Trophoblast cell (in vitro differentiated cells and primary cell): Measurements from ENCODE around the gene VENTX.
"Not testable (repeated sequence)": the region's sequence is repeated elsewhere in the genome, so short reads cannot be mapped to it uniquely, and the experiment has no call there.

Experiments used
- DNase-seq, 2 donors: peaks; one replicate each; pipeline ENCODE4 v3.0.0-alpha.2; 2016
- H2AFZ ChIP-seq: 2 replicates; pipeline ENCODE4 v1.6.1; 2013; ENCODE audit warnings: low read length, moderate library complexity, mild to moderate bottlenecking; ENCODE audit not compliant: insufficient read depth, poor library complexity
- H2AK5ac ChIP-seq: 2 replicates; pipeline ENCODE4 v1.6.1; 2013; ENCODE audit warnings: mild to moderate bottlenecking, low read length
- H2BK120ac ChIP-seq: 2 replicates; pipeline ENCODE4 v1.6.1; 2013; ENCODE audit warnings: low read length, mild to moderate bottlenecking, moderate library complexity; ENCODE audit not compliant: insufficient read depth, poor library complexity
- H2BK12ac ChIP-seq: 2 replicates; pipeline ENCODE4 v1.6.1; 2013; ENCODE audit warnings: mild to moderate bottlenecking, low read length, moderate library complexity
- H2BK5ac ChIP-seq: 2 replicates; pipeline ENCODE4 v1.6.1; 2013; ENCODE audit warnings: low read length, low read depth, moderate library complexity, mild to moderate bottlenecking; ENCODE audit not compliant: poor library complexity
- H3K14ac ChIP-seq: 2 replicates; pipeline ENCODE4 v1.6.1; 2013; ENCODE audit warnings: mild to moderate bottlenecking, low read length
- H3K18ac ChIP-seq: 2 replicates; pipeline ENCODE4 v1.6.1; 2013; ENCODE audit warnings: mild to moderate bottlenecking, low read length
- H3K23ac ChIP-seq: 2 replicates; pipeline ENCODE4 v1.6.1; 2013; ENCODE audit warnings: low read length
- H3K27ac ChIP-seq: 2 replicates; pipeline ENCODE4 v1.5.1; 2013; ENCODE audit warnings: low read depth, mild to moderate bottlenecking, inconsistent platforms, low read length, moderate library complexity
- H3K27me3 ChIP-seq: 2 replicates; pipeline ENCODE4 v1.6.1; 2013; ENCODE audit warnings: inconsistent platforms, mild to moderate bottlenecking, low read length, moderate library complexity; ENCODE audit not compliant: insufficient read depth
- H3K36me3 ChIP-seq, 2 experiments: 1 replicate in 1 of 2; 2 replicates in 1 of 2; pipeline ENCODE4 v1.6.1; 2013; ENCODE audit warnings: low read length in 2 of 2, mild to moderate bottlenecking in 2 of 2, moderate library complexity in 1 of 2; ENCODE audit not compliant: insufficient read depth in 2 of 2, control insufficient read depth in 1 of 2
- H3K4ac ChIP-seq: 2 replicates; pipeline ENCODE4 v1.6.1; 2013; ENCODE audit warnings: low read depth, mild to moderate bottlenecking, low read length, moderate library complexity
- H3K4me1 ChIP-seq, 2 experiments: 1 replicate in 1 of 2; 2 replicates in 1 of 2; pipeline ENCODE4 v1.6.1; 2013; ENCODE audit warnings: low read length in 2 of 2, mild to moderate bottlenecking in 2 of 2, moderate library complexity in 1 of 2; ENCODE audit not compliant: insufficient read depth in 2 of 2, control insufficient read depth in 1 of 2
- H3K4me2 ChIP-seq: 2 replicates; pipeline ENCODE4 v1.6.1; 2013; ENCODE audit warnings: inconsistent platforms, mild to moderate bottlenecking, low read length, moderate library complexity
- H3K4me3 ChIP-seq: 2 replicates; pipeline ENCODE4 v1.5.1; 2013; ENCODE audit warnings: mild to moderate bottlenecking, low read depth, low read length, inconsistent platforms
- H3K79me1 ChIP-seq: one replicate; pipeline ENCODE4 v1.6.1; 2013; ENCODE audit warnings: low read length
- H3K79me2 ChIP-seq: 2 replicates; pipeline ENCODE4 v1.6.1; 2013; ENCODE audit warnings: low read length, mild to moderate bottlenecking; ENCODE audit not compliant: control insufficient read depth, insufficient read depth, poor library complexity
- H3K9ac ChIP-seq: 2 replicates; pipeline ENCODE4 v1.6.1; 2013; ENCODE audit warnings: mild to moderate bottlenecking, low read length
- H3K9me3 ChIP-seq: 2 replicates; pipeline ENCODE4 v1.6.1; 2013; ENCODE audit warnings: low read depth, mild to moderate bottlenecking, control low read depth, inconsistent platforms, low read length; ENCODE audit not compliant: insufficient read depth
- H4K12ac ChIP-seq: 2 replicates; pipeline ENCODE4 v1.6.1; 2013; ENCODE audit warnings: low read depth, mild to moderate bottlenecking, low read length, moderate library complexity
- H4K8ac ChIP-seq: 2 replicates; pipeline ENCODE4 v1.6.1; 2013; ENCODE audit warnings: low read depth, mild to moderate bottlenecking, low read length, moderate library complexity
- H4K91ac ChIP-seq: one replicate; pipeline ENCODE4 v1.6.1; 2013; ENCODE audit warnings: low read depth, mild to moderate bottlenecking, low read length, moderate library complexity
- WGBS: extraction: QIAGEN DNeasy Blood & Tissue Kit; methylation state at CpG from one replicate; pipeline ENCODE4 v1.1.7; 2013; ENCODE audit warnings: missing lambda C conversion rate; ENCODE audit not compliant: insufficient read length, insufficient coverage; ENCODE audit errors: extremely low coverage; 5-methylcytosine and 5-hydroxymethylcytosine counted together

The VENTX gene

DNA sequence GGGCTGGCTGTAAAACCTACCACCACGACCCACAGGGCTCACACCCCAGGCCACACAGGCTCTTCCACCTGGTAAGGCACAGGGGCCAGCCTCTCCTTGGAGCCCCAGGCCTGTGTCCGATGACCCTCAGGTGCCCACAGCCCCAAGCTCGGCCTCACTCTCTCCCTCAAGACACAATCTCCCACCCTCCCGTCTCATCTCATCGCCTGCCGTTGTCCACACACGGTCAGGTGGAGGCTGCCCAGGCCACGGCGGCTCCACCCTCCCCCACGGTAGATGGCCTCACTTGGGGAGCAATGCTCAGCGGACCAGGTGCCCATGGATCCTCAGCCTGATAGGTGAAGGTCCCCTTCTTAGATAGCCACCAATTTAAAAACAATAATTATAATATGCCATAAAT lies 16.3 kb upstream of the VENTX start:
- H2BK120ac ChIP-seq: no peak overlapping the region
- no peaks in the 10 kb centered on the region for H3K79me2 ChIP-seq
- no peak overlapping the region for H3K9ac ChIP-seq
- H3K18ac ChIP-seq: no peak overlapping the region
- H4K8ac ChIP-seq: no peak overlapping the region
- H3K36me3 ChIP-seq: no peaks in the 10 kb centered on the region
- no peak overlapping the region for H3K4me3 ChIP-seq
- peaks cover 2% of the 10 kb centered on the region for H3K79me1 ChIP-seq
- no peak overlapping the region for H2BK12ac ChIP-seq
- H3K4me2 ChIP-seq: no peak overlapping the region
- H4K91ac ChIP-seq: no peak overlapping the region
- H3K27ac ChIP-seq: no peak overlapping the region
- no peak overlapping the region for H2BK5ac ChIP-seq
- no peaks in the 10 kb centered on the region for H3K27me3 ChIP-seq
- H2AK5ac ChIP-seq: no peak overlapping the region
- H3K23ac ChIP-seq: no peak overlapping the region
- no peak overlapping the region for H2AFZ ChIP-seq
- H3K14ac ChIP-seq: no peak overlapping the region
- no peaks in the 10 kb centered on the region for H3K4me1 ChIP-seq
- no peak overlapping the region for H3K4ac ChIP-seq
- no CpG with 5 or more reads among the region's 11 CpGs for WGBS
- H3K9me3 ChIP-seq: no peaks in the 10 kb centered on the region
- no peak for DNase-seq
- no peak overlapping the region for H4K12ac ChIP-seq

- H3K36me3 ChIP-seq, H2AFZ ChIP-seq, H3K79me2 ChIP-seq, H3K4me1 ChIP-seq, H3K4me3 ChIP-seq, H3K9me3 ChIP-seq, H3K27ac ChIP-seq, H3K18ac ChIP-seq, H3K27me3 ChIP-seq, H3K23ac ChIP-seq, H3K9ac ChIP-seq, H3K4me2 ChIP-seq, H3K79me1 ChIP-seq, H2BK5ac ChIP-seq, DNase-seq, H4K12ac ChIP-seq, H3K4ac ChIP-seq, H4K8ac ChIP-seq, H3K14ac ChIP-seq, H4K91ac ChIP-seq, H2BK12ac ChIP-seq, H2BK120ac ChIP-seq, H2AK5ac ChIP-seq: not testable (repeated sequence)
- WGBS: no CpG with 5 or more reads among the region's 22 CpGs
Measured at GRCh38 chr10:133221756-133222155, 15.9 kb upstream of the VENTX start.

DNA sequence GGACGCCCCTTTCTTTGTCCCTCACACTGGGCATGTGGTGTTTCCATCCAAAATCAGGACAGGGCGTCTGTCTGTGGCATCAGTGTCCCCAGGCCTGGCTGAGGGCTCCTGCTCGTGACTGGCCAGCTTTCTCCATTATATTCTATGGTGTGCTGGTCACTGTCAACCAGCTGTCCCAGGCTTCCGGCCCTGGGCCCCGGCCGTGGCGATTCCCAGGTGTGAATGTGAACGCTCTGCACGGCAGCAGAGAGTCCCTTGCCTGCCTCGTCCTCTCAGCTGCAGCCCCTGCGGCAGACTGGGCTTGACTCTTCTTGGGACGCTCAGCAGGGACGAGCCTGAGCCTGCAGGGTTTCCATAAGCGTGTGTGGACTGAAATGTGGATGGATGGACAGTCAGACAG lies 13.6 kb upstream of the VENTX start:
- Histone ChIP-seq H2BK5ac (no peak overlapping the region), H3K18ac (no peak overlapping the region), H3K9me3 (peaks cover under 1% of the 10 kb centered on the region), H3K4me1 (no peaks in the 10 kb centered on the region), H3K27me3 (peaks cover 10% of the 10 kb centered on the region), H3K36me3 (no peaks in the 10 kb centered on the region), H3K9ac (no peak overlapping the region), H4K91ac (no peak overlapping the region), H3K4me2 (no peak overlapping the region), H3K4ac (no peak overlapping the region), H2AK5ac (no peak overlapping the region), H3K4me3 (no peak overlapping the region), H3K79me1 (peaks cover 2% of the 10 kb centered on the region), H3K79me2 (no peaks in the 10 kb centered on the region), H3K27ac (no peak overlapping the region), H4K8ac (no peak overlapping the region), H3K14ac (no peak overlapping the region), H4K12ac (no peak overlapping the region), H2BK12ac (no peak overlapping the region), H3K23ac (no peak overlapping the region), H2BK120ac (no peak overlapping the region), H2AFZ (no peak overlapping the region)
- no peak for DNase-seq
- WGBS: no CpG with 5 or more reads among the region's 14 CpGs

- H2BK12ac ChIP-seq: no peak overlapping the region
- H3K4me1 ChIP-seq: no peaks in the 10 kb centered on the region
- H3K79me2 ChIP-seq: no peaks in the 10 kb centered on the region
- H3K4me3 ChIP-seq: no peak overlapping the region
- H3K79me1 ChIP-seq: peaks cover 2% of the 10 kb centered on the region
- H2AK5ac ChIP-seq: no peak overlapping the region
- H2BK5ac ChIP-seq: no peak overlapping the region
- H3K9me3 ChIP-seq: peaks cover 3% of the 10 kb centered on the region
- H3K23ac ChIP-seq: no peak overlapping the region
- no peak overlapping the region for H3K9ac ChIP-seq
- no peaks in the 10 kb centered on the region for H3K36me3 ChIP-seq
- peak overlapping the region; percentile 20 for H2BK120ac ChIP-seq
- H3K18ac ChIP-seq: no peak overlapping the region
- peak overlapping the region; percentile 39 for H3K14ac ChIP-seq
- peaks cover 18% of the 10 kb centered on the region for H3K27me3 ChIP-seq
- H4K8ac ChIP-seq: no peak overlapping the region
- no peak overlapping the region for H3K4me2 ChIP-seq
- DNase-seq: no peak
- H3K27ac ChIP-seq: no peak overlapping the region
- H4K12ac ChIP-seq: no peak overlapping the region
- no CpG with 5 or more reads among the region's 25 CpGs for WGBS
- H3K4ac ChIP-seq: no peak overlapping the region
- H2AFZ ChIP-seq: no peak overlapping the region
- H4K91ac ChIP-seq: peak overlapping the region; percentile 55
Measured at GRCh38 chr10:133224756-133225372, 12.8 kb upstream of the VENTX start.
